Tibial artery (tissue), 4 donors: Measurements from ENCODE around the gene SEZ6.

ENCODE experiments used
- DNase-seq, 2 donors: peaks; one replicate each; pipeline ENCODE4 v3.0.0-alpha.2; 2019
- H3K27ac ChIP-seq, 2 donors: fragments of 200-600 bp; sonication (generic) in 1 of 2; 1 replicate in 1 of 2; 2 replicates in 1 of 2; pipeline ENCODE4 v1.5.1; 2018 to 2019; ENCODE audit warnings: mild to moderate bottlenecking in 1 of 2
- H3K27me3 ChIP-seq, 2 donors: fragments of 200-600 bp; sonication (generic) in 1 of 2; one replicate each; pipeline versions ENCODE4 v1.5.1 to v1.6.0; 2016 to 2019
- H3K36me3 ChIP-seq, 3 donors: fragments of 200-600 bp; sonication (generic) in 2 of 3; one replicate each; pipeline ENCODE4 v1.5.1; 2016 to 2019; ENCODE audit warnings: mild to moderate bottlenecking in 2 of 3
- H3K4me1 ChIP-seq, 4 donors: fragments of 200-600 bp; sonication (generic) in 2 of 4; 1 replicate in 3 of 4; 2 replicates in 1 of 4; pipeline ENCODE4 v1.5.1; 2016 to 2019
- H3K4me3 ChIP-seq, 2 donors: fragments of 200-600 bp; sonication (generic) in 1 of 2; 1 replicate in 1 of 2; 2 replicates in 1 of 2; pipeline ENCODE4 v1.5.1; 2018 to 2019; ENCODE audit warnings: mild to moderate bottlenecking in 2 of 2
- H3K9me3 ChIP-seq, 3 donors: fragments of 200-600 bp; sonication (generic) in 1 of 3; one replicate each; pipeline ENCODE4 v1.5.1; 2016 to 2019
- intact Hi-C: fragments of 100-400 bp; cut with DNase I; formaldehyde crosslinking; loops from one replicate; pipeline ENCODE4 v1.15.0; 2023; ENCODE audit warnings: low total_unique reads
- TF ChIP-seq, protein P1 (sequence below), 2 experiments: fragments of 200-600 bp in 1 of 2; fragments of 450-650 bp in 1 of 2; IDR thresholded peaks; one replicate each; pipeline ENCODE4 v1.5.1; 2017 to 2019; ENCODE audit warnings: antibody characterized with exemption in 2 of 2, mild to moderate bottlenecking in 1 of 2, moderate library complexity in 1 of 2

Gene SEZ6

DNA sequence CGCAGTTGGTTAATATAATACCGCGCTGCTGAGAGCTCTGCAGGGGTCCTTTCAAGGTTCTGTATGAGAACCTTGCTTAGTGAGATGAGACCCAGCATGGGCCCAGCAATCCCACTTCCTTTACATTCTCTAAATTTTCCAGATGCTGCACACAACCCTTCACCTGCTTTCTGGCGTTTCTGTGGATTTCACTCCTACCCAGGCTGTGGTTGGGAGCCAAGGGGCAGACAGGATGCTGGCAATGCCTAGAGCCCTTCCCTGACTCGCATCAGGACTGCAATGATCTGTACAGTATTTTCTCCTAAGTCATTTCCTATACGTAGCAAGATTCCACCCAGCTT, 27.0 kb upstream of the SEZ6 start:
- no peak for DNase-seq
- H3K4me3 ChIP-seq = no peak overlapping the region
- H3K9me3 ChIP-seq = peaks cover 6 to 21% (median 11%) of the 10 kb centered on the region in 3 donors
- no peaks in the 10 kb centered on the region for H3K36me3 ChIP-seq
- TF ChIP-seq, protein P1, sequence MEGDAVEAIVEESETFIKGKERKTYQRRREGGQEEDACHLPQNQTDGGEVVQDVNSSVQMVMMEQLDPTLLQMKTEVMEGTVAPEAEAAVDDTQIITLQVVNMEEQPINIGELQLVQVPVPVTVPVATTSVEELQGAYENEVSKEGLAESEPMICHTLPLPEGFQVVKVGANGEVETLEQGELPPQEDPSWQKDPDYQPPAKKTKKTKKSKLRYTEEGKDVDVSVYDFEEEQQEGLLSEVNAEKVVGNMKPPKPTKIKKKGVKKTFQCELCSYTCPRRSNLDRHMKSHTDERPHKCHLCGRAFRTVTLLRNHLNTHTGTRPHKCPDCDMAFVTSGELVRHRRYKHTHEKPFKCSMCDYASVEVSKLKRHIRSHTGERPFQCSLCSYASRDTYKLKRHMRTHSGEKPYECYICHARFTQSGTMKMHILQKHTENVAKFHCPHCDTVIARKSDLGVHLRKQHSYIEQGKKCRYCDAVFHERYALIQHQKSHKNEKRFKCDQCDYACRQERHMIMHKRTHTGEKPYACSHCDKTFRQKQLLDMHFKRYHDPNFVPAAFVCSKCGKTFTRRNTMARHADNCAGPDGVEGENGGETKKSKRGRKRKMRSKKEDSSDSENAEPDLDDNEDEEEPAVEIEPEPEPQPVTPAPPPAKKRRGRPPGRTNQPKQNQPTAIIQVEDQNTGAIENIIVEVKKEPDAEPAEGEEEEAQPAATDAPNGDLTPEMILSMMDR (IDR thresholded peaks at IDR 0.05) = no peak
- H3K27ac ChIP-seq = no peak overlapping the region
- peaks cover 0 to 43% of the 10 kb centered on the region in 2 donors for H3K27me3 ChIP-seq
- H3K4me1 ChIP-seq = no peaks in the 10 kb centered on the region
- intact Hi-C loops = no loop called here

- H3K9me3 ChIP-seq = peaks cover 6 to 21% (median 11%) of the 10 kb centered on the region in 3 donors
- H3K27ac ChIP-seq = no peak overlapping the region
- intact Hi-C loops = no loop called here
- H3K27me3 ChIP-seq = peaks cover 0 to 42% of the 10 kb centered on the region in 2 donors
- no peaks in the 10 kb centered on the region for H3K36me3 ChIP-seq
- TF ChIP-seq, protein P1 (IDR thresholded peaks at IDR 0.05) = no peak
- H3K4me3 ChIP-seq = no peak overlapping the region
- no peak for DNase-seq
- H3K4me1 ChIP-seq = no peaks in the 10 kb centered on the region
Observed at GRCh38 chr17:29032013-29032856, 26.4 kb upstream of the SEZ6 start.

GRCh38 chr17:29031488-29031887, 25.7 kb upstream of the SEZ6 start:
- Histone ChIP-seq H3K36me3 (no peaks in the 10 kb centered on the region), H3K4me1 (no peaks in the 10 kb centered on the region), H3K27me3 (peaks cover 0 to 38% of the 10 kb centered on the region in 2 donors), H3K9me3 (peaks cover 6 to 21% (median 11%) of the 10 kb centered on the region in 3 donors), H3K4me3 (no peak overlapping the region), H3K27ac (no peak overlapping the region)
- intact Hi-C loops = no loop called here
- TF ChIP-seq, protein P1 (IDR thresholded peaks at IDR 0.05) = no peak
- DNase-seq = no peak

DNA sequence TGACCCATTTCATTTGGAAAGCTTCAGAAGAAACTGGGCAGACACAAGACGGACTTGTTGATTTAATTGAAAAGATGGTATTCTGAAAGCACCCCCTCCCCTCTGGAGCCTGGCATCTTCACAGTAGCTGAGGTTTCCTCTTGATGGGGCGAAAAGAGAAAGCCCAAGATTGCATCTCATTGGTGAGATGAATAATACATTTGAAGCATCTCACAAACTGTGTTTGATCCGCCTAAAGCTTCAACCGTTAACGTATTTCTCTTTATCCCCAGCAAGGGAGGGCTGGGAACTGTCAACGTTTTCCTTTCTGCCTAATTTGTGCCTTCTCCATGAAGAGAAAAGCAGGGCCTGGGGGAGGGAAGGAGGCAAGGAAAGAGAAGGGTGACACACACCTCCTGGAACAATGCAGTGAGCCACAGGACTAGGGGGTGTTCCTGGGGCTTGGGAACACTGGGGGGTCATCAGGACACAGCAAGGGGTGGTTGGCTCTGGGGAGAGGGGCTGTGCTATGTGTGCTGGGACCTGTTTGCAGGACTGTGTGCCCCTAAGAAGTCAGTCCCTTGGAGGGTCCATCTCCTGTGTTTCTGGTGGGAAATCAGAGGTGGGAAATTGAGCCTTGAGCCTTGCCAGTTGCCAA, 18.6 kb upstream of the SEZ6 start:
- H3K27ac ChIP-seq = no peak overlapping the region
- H3K4me1 ChIP-seq = peaks cover 0 to 6% (median 2%) of the 10 kb centered on the region in 4 donors
- no peak for DNase-seq
- TF ChIP-seq, protein P1 (IDR thresholded peaks at IDR 0.05) = no peak
- no peak overlapping the region for H3K4me3 ChIP-seq
- H3K9me3 ChIP-seq = no peaks in the 10 kb centered on the region
- intact Hi-C loops = no loop called here
- peaks cover 0 to 26% of the 10 kb centered on the region in 2 donors for H3K27me3 ChIP-seq
- no peaks in the 10 kb centered on the region for H3K36me3 ChIP-seq

- DNase-seq = no peak
- H3K4me1 ChIP-seq = peaks cover 0 to 6% (median 2%) of the 10 kb centered on the region in 4 donors
- no peak overlapping the region for H3K27ac ChIP-seq
- intact Hi-C loops = no loop called here
- H3K9me3 ChIP-seq = no peaks in the 10 kb centered on the region
- H3K27me3 ChIP-seq = peaks cover 0 to 46% of the 10 kb centered on the region in 2 donors
- H3K4me3 ChIP-seq = no peak overlapping the region
- no peaks in the 10 kb centered on the region for H3K36me3 ChIP-seq
- TF ChIP-seq, protein P1 (IDR thresholded peaks at IDR 0.05) = no peak
Observed at GRCh38 chr17:29022074-29022473, 16.2 kb upstream of the SEZ6 start.
